ENCODE measurements around the gene NCMAP. TPM values are rescaled to one million over a fixed set of nuclear protein-coding genes. Genes with fewer than 3 reads are reported as not detected.
A peak's percentile ranks its signal among the peaks of the same experiment; 100 is the strongest.

The NCMAP gene
- total RNA-seq, 8 experiments from 2014 or later, result 0.09 to 1.1 (median 0.37) TPM

DNA sequence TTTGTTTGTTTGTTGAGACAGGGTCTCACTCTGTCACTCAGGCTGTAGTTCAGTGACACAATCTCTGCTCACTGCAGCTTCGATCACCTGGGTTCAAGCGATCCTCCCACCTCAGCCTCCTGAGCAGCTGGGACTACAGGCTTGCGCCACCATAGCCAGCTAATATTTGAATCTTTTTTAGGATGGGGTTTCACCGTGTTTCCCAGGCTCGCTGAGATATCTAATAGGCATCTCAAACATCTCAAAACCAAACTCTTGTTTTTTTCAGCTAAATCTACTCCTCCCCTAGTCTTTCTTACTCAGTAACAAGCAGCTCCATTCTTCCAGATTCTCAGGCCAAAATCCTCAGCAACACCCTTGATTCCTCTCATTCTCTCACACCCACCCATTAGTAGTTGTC is 65.2 kb downstream of the NCMAP start:
- 17 to 96% (median 84%) methylated on average over 1 to 5 of the region's 5 CpGs; no CpG with 5 or more reads in 2 of the 10 experiments for WGBS, 10 experiments
- Histone ChIP-seq H3K4me1 (replicated peaks in 1 of 2) (no peaks in the 10 kb centered on the region), H3K27ac (no peak overlapping the region), H3K4me3 (no peak overlapping the region)
- in situ Hi-C loops (cut with MboI; ENCODE audit: low pct_unique_long_range_greater_than_20kb in 2 of 9, low sequenced_read_pairs in 9 of 9, unreplicated experiment in 9 of 9), result loop anchor here in 1 of 9 experiments (10.0 kb wide), 1 partner anchor 416 kb away; no protein-coding TSS in a partner anchor
- ATAC-seq (replicated peaks in 6 of 8), result no peak

DNA sequence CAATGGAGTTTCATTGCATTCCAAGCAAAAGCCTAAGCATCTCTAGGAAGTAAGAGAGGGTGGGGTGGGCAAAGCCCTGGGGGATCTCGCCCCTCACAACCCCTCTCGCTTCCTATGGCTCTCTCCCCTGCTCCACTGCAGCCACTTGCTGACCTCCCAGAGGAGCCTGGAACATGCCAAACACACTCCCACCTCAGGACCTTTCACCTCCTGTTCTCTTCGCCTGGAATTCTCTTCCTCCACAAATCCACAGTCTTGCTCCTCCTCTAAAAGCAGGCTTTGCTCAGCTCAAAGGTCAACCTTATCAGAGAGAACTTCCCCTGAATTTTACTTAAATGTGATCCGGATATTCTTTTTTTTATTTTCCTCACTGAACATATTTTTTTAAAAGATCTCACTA is 66.3 kb downstream of the NCMAP start:
- Histone ChIP-seq H3K4me1 (replicated peaks in 1 of 2) (no peaks in the 10 kb centered on the region), H3K27ac (no peak overlapping the region), H3K4me3 (no peak overlapping the region)
- 17 to 100% (median 73%) methylated on average over 1 to 4 of the region's 4 CpGs for whole genome bisulfite sequencing, 10 experiments
- no peak for ATAC-seq (replicated peaks in 6 of 8)
- in situ Hi-C loops (cut with MboI; ENCODE audit: low pct_unique_long_range_greater_than_20kb in 2 of 9, low sequenced_read_pairs in 9 of 9, unreplicated experiment in 9 of 9), result loop anchor here in 1 of 9 experiments (10.0 kb wide), 1 partner anchor 417 kb away; no protein-coding TSS in a partner anchor

DNA sequence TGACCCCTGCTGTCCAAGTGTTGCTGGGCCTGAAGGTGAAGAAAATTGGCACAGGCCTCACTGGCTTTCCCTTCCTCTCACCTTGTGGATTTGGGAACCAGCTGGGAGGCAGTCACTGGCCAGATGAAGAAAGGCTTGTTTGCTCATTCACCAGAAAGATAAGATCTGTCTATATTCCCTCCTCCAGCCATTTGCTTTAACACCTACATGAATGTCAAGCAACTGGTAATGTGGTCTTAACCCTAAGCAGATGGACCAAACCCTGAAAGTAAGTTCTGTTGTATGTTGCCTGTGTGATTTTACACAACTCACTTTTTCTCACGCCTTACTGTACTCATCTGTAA is 76.9 kb downstream of the NCMAP start:
- peak in 1 of 8 experiments; percentile 9 for ATAC-seq (replicated peaks in 6 of 8)
- H3K27ac ChIP-seq, result no peak overlapping the region
- H3K4me1 ChIP-seq (replicated peaks in 1 of 2), result no peaks in the 10 kb centered on the region
- 20 to 100% (median 100%) methylated on average over 1 of the region's 1 CpG; no CpG with 5 or more reads in 3 of the 10 experiments for WGBS, 10 experiments
- H3K4me3 ChIP-seq, result no peak overlapping the region
- in situ Hi-C loops (cut with MboI; ENCODE audit: low pct_unique_long_range_greater_than_20kb in 2 of 9, low sequenced_read_pairs in 9 of 9, unreplicated experiment in 9 of 9), result loop anchor here in 5 of 9 experiments (5.0 to 25.0 kb wide), 4 partner anchors 86 to 446 kb away; partner anchors contain the start of gene IFNLR1 (in 2 of the 5)

DNA sequence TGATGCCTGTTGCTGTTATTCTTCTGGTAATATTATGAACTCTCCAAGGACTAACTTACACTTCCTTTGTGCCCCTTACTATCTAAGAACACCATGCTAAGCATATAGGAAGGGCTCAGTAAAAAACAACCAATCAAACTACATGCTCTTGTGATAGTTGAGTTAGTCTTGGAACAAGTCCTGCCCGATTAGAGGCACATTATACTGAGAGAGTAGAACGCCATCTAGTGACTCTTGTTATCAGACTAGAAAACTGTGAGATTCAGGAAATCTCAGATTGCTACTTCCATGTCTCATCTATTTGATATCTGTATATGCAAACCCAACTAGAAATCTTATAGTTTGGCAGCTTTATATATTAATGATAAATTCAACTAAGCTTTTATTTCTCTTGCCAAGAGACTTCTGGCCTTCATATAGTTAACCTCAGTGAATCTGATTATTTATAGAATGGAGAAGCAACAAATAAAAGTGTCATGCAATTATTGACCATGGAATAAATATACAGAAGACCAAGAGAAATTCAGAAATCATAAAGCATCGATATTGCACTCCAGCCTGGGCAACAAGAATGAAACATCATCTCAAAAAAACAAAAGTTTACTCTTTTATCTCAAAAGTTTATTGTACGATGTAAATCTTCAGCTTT is 79.4 kb downstream of the NCMAP start:
- no peaks in the 10 kb centered on the region for H3K4me1 ChIP-seq (replicated peaks in 1 of 2)
- in situ Hi-C loops (cut with MboI; ENCODE audit: low pct_unique_long_range_greater_than_20kb in 2 of 9, low sequenced_read_pairs in 9 of 9, unreplicated experiment in 9 of 9), result loop anchor here in 4 of 9 experiments (10.0 to 25.0 kb wide), 3 partner anchors 248 to 448 kb away; partner anchors contain the start of gene IFNLR1 (in 2 of the 4)
- H3K4me3 ChIP-seq, result no peak overlapping the region
- ATAC-seq (replicated peaks in 6 of 8), result peak; percentile 43 to 85 (median 77)
- no peak overlapping the region for H3K27ac ChIP-seq
- 3 to 50% (median 24%) methylated on average over 2 to 4 of the region's 4 CpGs; no CpG with 5 or more reads in 2 of the 10 experiments for WGBS, 10 experiments

DNA sequence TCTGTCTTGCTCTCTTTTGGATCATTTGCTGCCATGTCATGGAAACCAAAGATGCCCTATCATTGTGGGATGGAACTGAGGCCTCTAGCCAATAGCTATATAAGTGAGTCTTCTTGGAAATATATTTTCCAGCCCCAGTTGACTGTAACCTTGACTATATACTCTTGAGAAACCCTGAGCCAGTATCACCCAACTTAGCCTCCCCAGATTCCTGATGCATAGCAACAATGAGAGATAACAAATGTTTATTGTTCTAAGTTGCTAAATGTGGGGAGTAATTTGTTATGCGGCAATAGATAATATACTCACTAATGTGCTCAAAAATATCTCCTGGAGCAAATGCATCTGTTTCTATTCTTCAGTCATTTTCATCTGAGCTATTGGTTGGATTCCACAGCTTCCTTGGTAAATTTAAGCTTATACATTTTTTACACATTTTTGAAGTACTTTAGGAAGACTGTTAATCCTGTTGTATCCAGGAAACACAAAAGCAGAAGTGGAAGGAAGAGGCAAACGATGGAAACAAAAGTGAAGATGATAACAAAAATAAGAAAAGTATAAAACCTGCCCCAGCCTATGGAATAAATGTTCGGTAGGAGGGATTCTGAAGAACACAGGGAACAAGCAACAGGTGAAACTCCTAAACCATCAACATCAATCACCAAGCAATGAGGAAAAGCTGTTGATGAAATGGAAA is 80.9 kb downstream of the NCMAP start:
- ATAC-seq (replicated peaks in 6 of 8), result no peak
- H3K4me1 ChIP-seq (replicated peaks in 1 of 2), result peaks cover 4% of the 10 kb centered on the region in 2 donors
- in situ Hi-C loops (cut with MboI; ENCODE audit: low pct_unique_long_range_greater_than_20kb in 2 of 9, low sequenced_read_pairs in 9 of 9, unreplicated experiment in 9 of 9), result loop anchor here in 4 of 9 experiments (10.0 to 25.0 kb wide), 3 partner anchors 250 to 450 kb away; partner anchors contain the start of gene IFNLR1 (in 2 of the 4)
- H3K27ac ChIP-seq, result no peak overlapping the region
- H3K4me3 ChIP-seq, result no peak overlapping the region
- WGBS, 10 experiments, result 14 to 79% (median 70%) methylated on average over 2 to 3 of the region's 3 CpGs

DNA sequence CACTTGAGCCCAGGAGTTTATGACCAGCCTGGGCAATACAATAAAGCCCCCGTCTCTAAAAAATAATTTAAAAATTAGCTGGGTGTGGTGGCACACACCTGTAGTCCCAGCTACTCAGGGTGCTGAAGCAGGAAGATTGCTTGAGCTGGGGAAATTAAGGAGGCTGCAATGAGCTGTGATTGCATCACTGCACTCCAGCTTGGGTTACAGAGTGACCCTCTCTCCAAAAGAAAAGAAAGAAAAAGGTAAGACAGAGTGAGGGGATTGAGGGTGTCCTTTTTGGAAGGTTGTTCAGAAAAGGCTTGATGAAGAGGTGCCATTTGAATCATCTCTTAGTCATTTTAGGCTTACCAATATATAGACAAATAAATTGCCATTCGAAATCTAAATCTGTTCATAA is 83.2 kb downstream of the NCMAP start:
- H3K27ac ChIP-seq, result no peak overlapping the region
- in situ Hi-C loops (cut with MboI; ENCODE audit: low pct_unique_long_range_greater_than_20kb in 2 of 9, low sequenced_read_pairs in 9 of 9, unreplicated experiment in 9 of 9), result loop anchor here in 4 of 9 experiments (10.0 to 25.0 kb wide), 3 partner anchors 252 to 452 kb away; partner anchors contain the start of gene IFNLR1 (in 2 of the 4)
- H3K4me3 ChIP-seq, result no peak overlapping the region
- peaks cover 5% of the 10 kb centered on the region in 2 donors for H3K4me1 ChIP-seq (replicated peaks in 1 of 2)
- no peak for ATAC-seq (replicated peaks in 6 of 8)
- 22 to 100% (median 76%) methylated on average over 1 to 2 of the region's 2 CpGs; no CpG with 5 or more reads in 2 of the 10 experiments for WGBS, 10 experiments

DNA sequence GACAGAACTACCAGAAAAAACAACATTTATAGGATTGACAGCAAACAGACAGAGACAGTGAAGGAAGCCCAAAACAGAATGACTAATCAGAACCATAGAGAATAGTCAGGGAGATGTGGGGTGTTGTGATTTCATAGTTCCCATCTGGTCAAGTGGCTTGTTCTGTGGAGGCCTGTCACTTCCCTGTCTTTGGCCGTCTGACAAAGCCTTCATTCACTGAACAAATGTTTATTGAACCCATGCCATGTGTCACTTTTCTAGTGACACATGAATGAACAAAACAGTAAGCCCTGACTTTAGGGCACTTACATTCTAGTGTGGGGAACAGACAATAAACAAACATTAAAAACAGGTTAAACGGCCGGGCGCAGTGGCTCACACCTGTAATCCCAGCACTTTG is 84.0 kb downstream of the NCMAP start:
- in situ Hi-C loops (cut with MboI; ENCODE audit: low pct_unique_long_range_greater_than_20kb in 2 of 9, low sequenced_read_pairs in 9 of 9, unreplicated experiment in 9 of 9), result loop anchor here in 4 of 9 experiments (10.0 to 25.0 kb wide), 3 partner anchors 253 to 453 kb away; partner anchors contain the start of gene IFNLR1 (in 2 of the 4)
- Histone ChIP-seq H3K4me3 (no peak overlapping the region), H3K4me1 (replicated peaks in 1 of 2) (peaks cover 10 to 13% of the 10 kb centered on the region in 2 donors), H3K27ac (no peak overlapping the region)
- WGBS, 10 experiments, result 80 to 100% (median 89%) methylated on average over 1 to 4 of the region's 4 CpGs; no CpG with 5 or more reads in 2 of the 10 experiments
- no peak for ATAC-seq (replicated peaks in 6 of 8)

DNA sequence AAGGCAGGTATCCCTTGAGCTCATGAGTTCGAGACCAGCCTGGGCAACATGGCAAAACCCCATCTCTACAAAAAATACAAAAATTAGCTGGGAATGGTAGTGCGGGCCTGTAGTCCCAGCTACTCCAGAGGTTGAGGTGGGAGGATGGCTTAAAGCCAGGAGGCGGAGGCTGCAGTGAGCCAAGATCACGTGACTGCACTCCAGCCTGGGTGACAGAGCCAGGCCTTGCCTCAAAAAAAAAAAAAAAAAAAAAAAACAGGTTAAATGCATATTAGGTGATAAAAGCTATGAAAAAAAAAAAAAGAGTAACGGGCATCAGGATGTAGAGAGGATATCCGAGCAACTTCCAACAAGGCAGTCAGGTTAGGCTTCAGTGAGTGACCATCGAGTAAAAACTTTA is 84.4 kb downstream of the NCMAP start:
- H3K27ac ChIP-seq, result no peak overlapping the region
- no peak overlapping the region for H3K4me3 ChIP-seq
- 42 to 89% (median 81%) methylated on average over 5 to 7 of the region's 7 CpGs; no CpG with 5 or more reads in 1 of the 10 experiments for WGBS, 10 experiments
- H3K4me1 ChIP-seq (replicated peaks in 1 of 2), result peaks cover 10 to 15% of the 10 kb centered on the region in 2 donors
- ATAC-seq (replicated peaks in 6 of 8), result no peak
- in situ Hi-C loops (cut with MboI; ENCODE audit: low pct_unique_long_range_greater_than_20kb in 2 of 9, low sequenced_read_pairs in 9 of 9, unreplicated experiment in 9 of 9), result loop anchor here in 3 of 9 experiments (25.0 kb wide), 2 partner anchors 253 to 453 kb away; partner anchors contain the start of gene IFNLR1 (in 2 of the 3)

DNA sequence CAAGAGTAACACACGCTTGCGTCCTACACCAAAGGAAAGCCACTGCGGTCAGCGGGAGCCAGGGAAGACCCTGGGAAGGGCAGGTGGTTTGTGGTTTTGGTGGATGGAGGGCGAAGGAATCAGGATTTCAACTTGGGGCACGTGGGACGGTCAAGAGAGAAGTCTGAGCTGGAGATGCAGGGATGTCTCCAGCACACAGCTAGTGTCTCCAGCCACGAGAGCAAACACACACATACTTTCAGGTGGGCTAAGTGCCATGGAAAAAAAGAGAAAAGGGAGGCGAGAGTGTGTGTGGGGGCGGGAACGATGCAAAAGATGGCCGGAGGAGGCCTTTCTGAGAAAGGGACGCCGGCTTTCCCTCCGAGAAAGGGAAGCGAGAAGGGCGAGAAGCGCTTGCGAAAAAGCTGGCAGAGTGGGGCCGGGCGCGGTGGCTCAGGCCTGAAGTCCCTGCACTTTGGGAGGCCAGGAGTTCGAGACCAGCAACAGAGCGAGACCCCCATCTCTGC is 85.8 kb downstream of the NCMAP start:
- Histone ChIP-seq H3K4me3 (peak overlapping the region; percentile 50 to 83 (median 68)), H3K4me1 (replicated peaks in 1 of 2) (peaks cover 10 to 15% of the 10 kb centered on the region in 2 donors), H3K27ac (peak overlapping the region; percentile 95 to 97)
- in situ Hi-C loops (cut with MboI; ENCODE audit: low pct_unique_long_range_greater_than_20kb in 2 of 9, low sequenced_read_pairs in 9 of 9, unreplicated experiment in 9 of 9), result loop anchor here in 3 of 9 experiments (25.0 kb wide), 2 partner anchors 254 to 454 kb away; partner anchors contain the start of gene IFNLR1 (in 2 of the 3)
- ATAC-seq (replicated peaks in 6 of 8), result no peak
- WGBS, 10 experiments, result 13 to 100% (median 54%) methylated on average over 1 to 23 of the region's 24 CpGs; no CpG with 5 or more reads in 2 of the 10 experiments

DNA sequence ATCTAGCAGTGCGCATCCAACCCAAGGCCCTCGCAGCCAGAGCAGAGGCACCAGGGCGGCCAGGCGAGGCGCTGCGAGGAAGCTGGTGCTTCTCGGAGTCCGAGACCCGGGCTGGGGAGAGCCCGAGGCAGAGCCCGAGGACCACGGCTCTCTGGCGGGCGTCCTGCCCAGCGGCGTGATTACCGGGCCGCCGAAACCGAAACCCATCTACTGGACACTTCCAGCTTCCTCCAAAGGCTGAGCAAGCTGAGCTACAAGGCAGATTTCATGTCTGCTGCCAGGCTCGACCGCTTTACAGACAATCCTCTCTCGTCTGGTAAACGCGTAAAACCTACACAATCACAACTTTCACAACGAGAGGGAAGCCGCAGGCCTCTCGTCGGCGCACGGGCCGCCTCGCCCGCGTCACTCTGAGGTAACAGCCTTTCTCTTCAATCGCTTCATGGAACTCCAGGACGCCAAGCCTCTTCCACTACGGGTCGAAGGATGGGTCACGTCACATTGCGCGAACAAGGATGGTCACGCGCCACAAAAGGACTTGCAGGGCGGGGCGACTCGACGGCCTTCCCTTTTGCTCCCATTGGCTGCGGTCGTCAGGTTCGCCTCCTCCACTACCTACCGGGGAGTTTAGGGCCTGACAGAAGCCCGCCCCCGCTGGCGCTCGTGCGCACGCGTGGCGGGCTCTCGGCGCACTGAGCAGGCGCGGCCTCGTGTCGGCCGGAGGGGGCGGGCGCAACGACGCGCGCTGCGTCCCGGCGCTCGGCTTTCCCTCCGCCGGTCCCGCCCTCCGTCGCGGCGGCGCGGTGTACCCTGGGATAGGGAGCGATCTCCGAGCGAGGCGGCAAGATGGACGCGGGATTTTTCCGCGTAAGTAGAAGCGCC is 86.8 kb downstream of the NCMAP start, which contains the start of gene SRRM1:
TSS of gene SRRM1 (plus strand) at position 822 of the 882 bp plus-strand sequence. CDS start at position 847, 25 bp downstream.
- WGBS, 10 experiments, result 0 to 7% (median 1%) methylated on average over 2 to 37 of the region's 95 CpGs; no CpG with 5 or more reads in 2 of the 10 experiments
- peak; percentile 83 to 95 (median 94) for ATAC-seq (replicated peaks in 6 of 8)
- H3K27ac ChIP-seq, result peak within 1 kb of the TSS; percentile 95 to 97
- in situ Hi-C loops (cut with MboI; ENCODE audit: low pct_unique_long_range_greater_than_20kb in 2 of 9, low sequenced_read_pairs in 9 of 9, unreplicated experiment in 9 of 9), result loop anchor here in 3 of 9 experiments (25.0 kb wide), 2 partner anchors 255 to 455 kb away; partner anchors contain the start of gene IFNLR1 (in 2 of the 3)
- H3K4me1 ChIP-seq (replicated peaks in 1 of 2), result peaks cover 10 to 15% of the 10 kb centered on the region in 2 donors
- peak within 1 kb of the TSS; percentile 55 to 83 (median 69) for H3K4me3 ChIP-seq

DNA sequence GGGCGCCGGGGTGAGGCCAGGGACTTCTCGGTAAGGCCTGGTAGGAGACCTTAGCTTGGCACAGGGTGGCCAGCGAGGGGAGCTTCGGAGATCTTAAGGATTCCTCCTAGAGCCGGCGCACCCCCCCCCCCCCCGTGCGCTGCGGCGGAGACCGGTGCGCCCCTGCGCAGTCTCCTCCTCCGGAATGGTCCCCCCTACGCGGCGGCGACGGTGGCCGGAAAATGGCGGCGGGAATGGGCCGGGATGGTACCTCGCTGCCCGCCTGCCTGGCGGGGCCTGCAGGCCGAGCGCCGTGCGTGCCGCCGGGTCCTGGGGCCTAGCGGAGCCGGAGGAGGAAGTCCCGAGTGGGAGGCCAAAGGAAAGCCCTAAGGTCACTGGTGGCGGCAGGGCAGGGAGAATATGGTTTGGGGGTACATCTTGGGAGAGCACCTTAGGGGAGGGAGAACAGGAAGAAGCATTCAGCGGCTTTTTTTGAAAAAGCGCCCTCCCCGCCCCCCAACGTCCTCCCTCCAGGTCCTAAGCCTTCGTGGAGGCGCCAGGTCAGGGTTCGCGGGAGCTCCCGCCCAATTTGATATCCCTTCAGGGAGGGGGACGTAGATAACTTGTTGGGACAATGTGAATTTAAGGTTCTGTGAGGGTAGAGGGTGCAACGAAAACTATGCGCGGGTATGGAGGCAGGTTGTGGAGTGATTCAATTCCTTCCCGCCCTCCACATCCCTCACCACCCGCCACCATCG is 87.6 kb downstream of the NCMAP start:
- peak overlapping the region; percentile 90 to 95 for H3K27ac ChIP-seq
- 0% methylated on average over 1 to 13 of the region's 53 CpGs; no CpG with 5 or more reads in 6 of the 10 experiments for WGBS, 10 experiments
- in situ Hi-C loops (cut with MboI; ENCODE audit: low pct_unique_long_range_greater_than_20kb in 2 of 9, low sequenced_read_pairs in 9 of 9, unreplicated experiment in 9 of 9), result loop anchor here in 3 of 9 experiments (25.0 kb wide), 2 partner anchors 256 to 456 kb away; partner anchors contain the start of gene IFNLR1 (in 2 of the 3)

More for the DNA sequence above, 87.6 kb downstream of the NCMAP start:
- ATAC-seq (replicated peaks in 6 of 8), result peak; percentile 12 to 41 (median 32)
- H3K4me3 ChIP-seq, result peak overlapping the region; percentile 55 to 82 (median 64)
- peaks cover 10 to 15% of the 10 kb centered on the region in 2 donors for H3K4me1 ChIP-seq (replicated peaks in 1 of 2)
